NCI-H1417 treated with DMSO at 0.1 percent for 48 hours (cell line): ENCODE results near the gene CDYL.

Source experiments
- DNase-seq: peaks from one replicate; lab custom pipeline; 2025; lab: John Stamatoyannopoulos, UW

CDYL gene

DNA sequence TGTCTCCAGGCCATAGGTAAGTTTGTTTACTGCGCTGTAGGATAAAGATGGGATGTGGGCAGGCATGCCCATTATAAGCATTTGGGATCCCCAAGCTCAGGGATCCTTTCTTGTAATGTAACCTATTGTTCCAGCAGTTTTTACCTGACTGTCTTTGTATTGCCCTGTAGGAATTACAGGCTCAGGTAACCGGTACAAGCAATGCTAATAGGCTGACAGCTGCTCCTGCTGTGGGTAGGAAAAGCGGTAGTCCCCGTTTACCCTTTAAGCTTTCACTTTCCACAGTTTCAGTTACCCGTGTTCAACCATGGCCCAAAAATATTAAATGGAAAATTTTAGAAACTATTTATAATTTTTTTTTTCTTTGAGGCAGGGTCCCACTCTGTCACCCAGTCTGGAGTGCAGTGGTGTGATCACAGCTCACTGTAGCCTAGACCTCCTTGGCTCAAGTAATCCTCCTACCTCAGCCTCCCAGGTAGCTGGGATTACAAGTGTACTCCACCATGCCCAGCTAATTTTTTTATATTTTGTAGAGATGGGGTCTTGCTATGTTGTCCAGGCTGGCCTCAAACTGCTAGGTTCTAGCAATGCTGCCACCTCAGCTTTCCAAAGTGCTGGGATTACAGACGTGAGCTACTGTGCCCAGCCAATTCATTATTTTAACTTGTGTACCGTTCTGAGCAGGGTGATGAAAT, 108.6 kb downstream of the CDYL start:
- no peak for DNase-seq

- no peak for DNase-seq
Measured at GRCh38 chr6:4885341-4885933, 109.2 kb downstream of the CDYL start.

DNA sequence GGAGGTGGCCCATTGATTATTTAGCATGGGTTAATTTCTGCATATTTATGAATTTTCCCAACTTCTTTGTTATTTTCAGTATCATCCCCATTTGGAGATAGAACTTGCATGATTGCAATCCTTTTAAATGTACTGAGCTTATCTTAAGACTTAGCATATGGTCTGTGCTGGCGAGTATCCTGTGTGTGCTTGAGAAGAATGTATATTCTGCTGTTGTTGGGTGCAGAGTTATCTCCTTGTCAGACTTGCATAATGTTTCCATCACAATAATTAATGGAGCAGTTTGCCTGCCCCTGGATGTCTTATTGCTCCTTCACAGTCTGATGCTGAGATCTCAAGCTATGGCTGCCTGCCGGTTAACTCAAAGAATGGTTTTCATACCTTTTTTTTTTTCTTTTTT, 112.6 kb downstream of the CDYL start:
- no peak for DNase-seq

DNA sequence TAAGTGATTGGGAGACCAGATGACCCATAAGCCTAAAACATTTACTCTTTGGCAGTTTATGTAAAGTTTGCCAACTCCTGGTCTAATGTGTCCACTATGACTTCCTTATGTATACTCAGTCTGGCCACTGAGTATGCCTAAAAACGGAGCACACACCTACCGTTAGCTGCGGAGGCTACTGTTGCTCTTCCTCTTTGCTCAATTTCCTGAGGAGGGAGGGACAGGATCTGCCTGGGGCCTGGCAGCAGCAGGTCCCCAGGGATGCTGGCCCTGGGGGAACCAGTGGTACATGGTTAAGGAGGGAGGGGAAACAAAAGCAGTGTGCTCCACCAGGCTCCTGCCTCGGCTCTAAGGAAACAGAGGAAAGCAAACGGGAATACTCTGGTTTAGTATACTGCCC, 113.5 kb downstream of the CDYL start:
- DNase-seq = no peak

DNA sequence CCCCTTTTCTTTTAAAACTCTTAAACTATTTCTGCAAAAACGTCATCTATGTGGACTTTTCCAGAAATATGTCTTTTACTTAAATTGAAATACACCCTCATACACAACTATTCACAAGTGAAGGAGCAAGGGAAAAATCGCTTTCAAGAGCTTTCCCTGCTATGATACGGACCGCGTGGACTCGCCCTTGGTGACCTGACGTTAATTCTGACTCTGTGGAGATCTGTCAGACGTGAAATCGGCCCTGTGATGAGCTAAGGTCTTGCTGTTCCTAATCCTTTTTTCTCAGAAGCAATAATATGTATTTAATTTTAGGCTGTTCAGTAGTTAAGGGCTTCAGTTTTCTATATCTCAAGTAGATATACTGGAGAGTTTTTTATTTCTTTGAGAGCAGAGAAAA, 114.0 kb downstream of the CDYL start:
- no peak for DNase-seq

- DNase-seq = no peak
Measured at GRCh38 chr6:4890627-4891026, 114.4 kb downstream of the CDYL start.

DNA sequence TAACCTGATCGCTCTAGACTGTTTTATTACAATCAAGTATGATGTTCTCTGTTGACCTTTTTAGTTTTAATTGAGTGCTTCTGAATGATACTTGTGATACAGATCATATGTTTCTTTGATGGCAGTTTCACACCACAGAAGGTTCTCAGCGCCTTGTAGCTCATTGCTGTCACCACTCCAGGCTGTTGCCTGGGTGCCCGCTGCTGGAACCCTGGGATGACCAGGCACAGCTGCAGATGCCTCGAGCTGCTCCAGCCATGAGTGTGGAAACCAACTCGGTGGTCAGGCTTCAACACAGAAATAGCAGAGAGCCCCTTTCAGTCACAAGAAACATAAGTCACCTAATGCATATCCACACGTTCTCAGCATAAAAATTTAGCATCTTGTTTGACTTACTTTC, 114.9 kb downstream of the CDYL start:
- no peak for DNase-seq

DNA sequence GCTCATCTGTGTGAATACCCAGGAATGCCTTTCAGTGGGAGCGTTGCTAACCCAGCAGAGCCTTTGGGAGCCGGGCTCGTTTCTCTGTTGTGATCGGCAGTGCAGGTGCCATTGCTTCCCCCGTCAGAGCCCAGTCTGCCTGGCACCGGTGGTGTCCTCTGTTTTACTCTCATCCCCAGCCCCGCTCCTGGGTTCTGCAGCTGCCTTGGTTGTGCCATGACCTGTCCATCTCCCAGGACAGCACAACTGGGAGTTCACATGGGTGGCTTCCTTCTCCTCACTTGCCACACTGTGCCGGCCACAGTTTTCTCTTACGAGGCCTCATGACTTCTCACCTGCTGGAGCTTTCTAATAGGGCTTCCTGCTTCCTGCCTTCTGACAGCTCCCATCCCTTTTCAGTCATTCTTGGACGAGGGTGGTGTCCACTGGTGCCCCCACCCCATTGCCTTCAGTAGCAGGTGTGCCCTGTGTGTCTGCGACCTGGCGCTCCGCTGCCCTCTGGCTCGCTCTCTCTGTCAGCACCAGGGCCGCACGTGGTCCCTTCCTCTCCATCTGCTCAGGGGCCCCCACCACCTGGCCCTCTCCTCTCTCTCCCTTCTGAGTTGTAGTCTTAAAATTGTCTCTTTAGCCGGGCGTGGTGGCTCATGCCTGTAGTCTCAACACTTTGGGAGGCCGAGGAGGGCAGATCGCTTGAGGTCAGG, 116.7 kb downstream of the CDYL start:
- no peak for DNase-seq

GRCh38 chr6:4894049-4894448, 117.8 kb downstream of the CDYL start:
- DNase-seq = no peak

DNA sequence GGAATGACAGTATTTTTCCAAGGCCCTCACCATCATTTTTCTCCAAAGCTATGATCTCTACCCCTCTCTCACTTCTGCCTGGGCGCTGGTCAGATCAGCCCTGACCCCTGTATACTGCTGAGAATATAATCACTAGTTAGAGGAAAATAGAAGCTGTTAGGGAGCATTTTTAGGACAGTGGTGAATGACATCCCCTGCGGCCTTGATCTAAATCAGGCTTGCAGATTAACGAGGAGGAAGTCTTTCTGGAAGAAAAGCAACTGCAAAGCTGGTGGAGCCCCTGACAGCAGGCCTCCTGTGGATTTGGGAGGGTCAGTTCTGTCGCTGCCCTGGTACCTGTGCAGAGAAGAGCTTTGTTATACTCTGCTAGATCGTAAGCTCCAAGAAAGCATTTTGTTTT, 119.8 kb downstream of the CDYL start:
- no peak for DNase-seq

DNA sequence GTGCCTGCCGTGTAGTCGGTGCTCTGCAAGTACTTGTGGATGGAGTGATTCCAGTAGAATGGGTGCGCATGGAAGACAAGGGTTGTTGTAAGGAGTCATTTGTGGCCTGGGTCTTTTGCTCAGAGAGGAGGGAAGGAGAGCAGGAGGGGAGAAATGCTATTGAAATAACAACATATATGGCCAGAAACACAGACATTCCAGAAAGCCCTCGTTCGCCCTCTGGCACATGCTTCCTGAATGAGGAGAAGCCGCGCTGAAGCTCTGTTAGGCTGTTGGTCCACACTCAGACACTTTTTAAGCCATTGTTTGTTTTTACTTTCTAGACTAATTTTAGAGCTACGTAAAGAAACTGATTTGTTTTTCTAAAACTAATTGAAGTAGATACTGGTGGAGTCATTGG, 120.2 kb downstream of the CDYL start:
- DNase-seq = no peak

DNA sequence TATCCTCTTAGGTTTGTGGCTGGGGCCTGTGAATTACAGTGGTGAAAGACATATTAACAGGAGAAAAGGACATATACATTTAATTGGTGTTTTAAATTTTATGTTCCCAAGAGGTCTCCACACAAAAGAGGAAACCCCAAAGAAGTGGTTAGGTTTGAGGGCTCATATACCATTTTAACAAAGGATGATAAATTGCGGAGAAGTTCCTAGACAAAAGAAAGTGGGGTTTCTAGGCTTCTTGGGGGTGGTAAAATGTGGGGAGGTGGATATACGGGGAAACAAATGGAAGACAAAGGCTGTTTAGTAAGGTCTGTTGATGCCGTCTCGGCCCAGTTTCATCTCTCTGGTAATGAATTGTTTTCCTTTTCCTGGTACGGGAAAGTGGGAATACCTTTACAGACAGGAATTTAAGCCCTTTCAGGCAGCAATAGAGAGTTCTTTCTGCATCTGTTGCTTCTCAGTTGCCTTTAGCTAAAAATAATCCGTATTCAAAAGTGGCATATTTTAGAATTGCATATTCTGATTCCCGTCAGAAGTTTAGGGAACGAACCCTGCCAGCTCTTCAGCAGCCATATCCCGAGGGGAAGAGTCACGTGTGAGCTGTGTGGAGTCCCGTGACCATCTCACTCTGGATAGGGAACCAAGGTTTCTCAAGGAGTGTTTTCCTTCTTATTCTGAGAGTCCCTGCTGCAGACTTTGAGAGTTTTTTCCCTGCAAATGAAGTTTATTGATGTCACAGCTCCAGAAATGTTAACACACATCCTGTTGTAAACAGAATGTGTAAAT, 123.2 kb downstream of the CDYL start:
- DNase-seq = no peak

DNA sequence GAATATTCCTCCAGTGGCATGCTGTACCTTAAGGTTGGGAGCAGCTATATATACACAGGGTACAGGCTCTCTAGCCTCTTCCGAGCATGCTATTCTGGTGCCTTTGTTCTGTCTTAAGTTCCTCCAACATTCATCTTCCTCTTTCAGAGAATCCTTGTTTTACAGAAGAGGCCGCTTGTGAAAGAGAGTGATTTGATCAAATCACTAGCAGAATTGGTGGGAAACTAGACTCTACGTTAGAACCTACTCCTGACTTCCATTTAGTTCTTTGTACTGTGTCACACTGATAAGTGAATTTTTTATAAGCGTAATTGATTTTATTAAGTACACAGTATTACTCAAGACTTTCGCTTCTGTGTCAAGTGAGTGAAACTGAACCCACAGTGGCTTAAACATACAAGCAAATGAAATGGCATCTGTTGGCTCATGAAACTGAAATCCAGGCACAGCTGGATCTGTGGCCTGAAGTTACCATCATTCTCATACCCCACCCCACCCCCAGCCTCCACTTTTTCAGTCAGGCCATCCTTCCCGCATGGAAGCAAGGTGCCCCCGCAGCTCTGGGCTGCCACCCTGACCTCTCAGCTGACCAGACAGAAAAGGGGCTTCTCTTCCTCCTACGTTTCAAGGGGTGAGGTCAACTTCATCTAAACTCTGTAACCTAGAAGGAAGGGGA, 125.3 kb downstream of the CDYL start:
- DNase-seq = no peak

GRCh38 chr6:4902363-4902762, 126.2 kb downstream of the CDYL start:
- DNase-seq = no peak

DNA sequence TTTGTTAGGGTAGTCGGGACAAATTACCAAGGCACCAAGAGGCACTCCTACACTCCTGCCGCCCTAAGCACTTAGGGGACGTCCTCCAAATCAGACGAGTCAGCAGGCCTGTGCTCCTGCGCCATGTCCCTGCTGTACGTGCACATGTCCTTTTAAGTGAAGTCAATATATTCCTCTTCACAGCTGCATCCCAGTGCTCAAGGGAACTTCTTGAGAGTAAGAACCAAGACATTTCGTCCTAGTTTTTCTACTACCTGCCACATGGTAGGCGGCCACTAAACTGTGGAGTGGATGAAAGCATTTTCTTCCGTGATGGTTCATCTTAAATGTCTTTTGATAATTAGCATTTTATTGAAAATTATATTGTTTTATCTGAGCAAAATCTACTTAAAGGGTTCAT, 126.9 kb downstream of the CDYL start:
- no peak for DNase-seq

GRCh38 chr6:4903751-4904370, 127.7 kb downstream of the CDYL start:
- DNase-seq = no peak

DNA sequence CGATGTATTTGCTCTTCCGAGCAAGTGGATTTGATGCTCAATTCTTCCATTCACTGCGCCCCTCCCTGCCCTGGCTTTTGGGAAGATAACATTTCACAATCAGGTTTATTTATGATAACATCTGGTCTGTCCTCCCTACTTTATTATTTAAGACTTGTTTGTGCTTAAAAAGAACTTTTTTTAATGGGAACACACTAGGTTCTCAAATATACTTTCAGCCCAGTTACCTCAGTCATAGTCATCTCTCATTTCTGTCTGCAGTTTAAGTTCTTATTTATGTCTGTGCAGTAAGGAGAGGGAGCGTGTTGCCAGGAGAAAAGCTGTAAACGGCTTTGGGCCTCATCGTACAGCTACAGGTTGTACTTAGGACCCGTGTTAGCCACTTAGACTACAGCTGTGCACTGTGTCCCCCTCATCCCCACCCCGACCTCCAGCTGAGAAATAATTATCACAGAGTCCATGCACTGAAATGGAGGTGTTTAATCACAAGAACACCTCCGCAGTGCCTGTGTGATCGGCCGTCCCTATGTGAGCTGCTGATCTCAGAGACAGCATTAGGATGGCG, 128.3 kb downstream of the CDYL start:
- no peak for DNase-seq

GRCh38 chr6:4905826-4906225, 129.6 kb downstream of the CDYL start:
- no peak for DNase-seq

GRCh38 chr6:4906293-4907276, 130.4 kb downstream of the CDYL start:
- no peak for DNase-seq

DNA sequence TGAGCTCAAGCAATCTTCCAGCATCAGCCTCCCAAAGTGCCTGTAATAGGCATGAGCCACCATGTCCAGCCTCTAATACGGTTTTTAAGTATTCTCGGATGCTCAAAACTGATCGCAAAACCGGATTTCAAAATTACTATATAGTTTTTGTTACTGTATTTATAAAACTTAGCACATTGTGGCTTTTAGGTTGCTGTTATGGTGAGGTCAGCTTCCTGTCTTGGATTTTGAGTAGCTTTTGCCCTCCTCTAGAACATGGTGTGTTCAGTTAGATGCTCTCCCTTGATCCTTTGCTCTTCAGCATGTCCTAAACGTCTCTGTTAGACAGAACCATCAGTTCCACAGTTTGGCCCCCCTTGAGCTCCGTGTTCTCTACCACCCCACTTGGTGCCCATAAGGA, 131.4 kb downstream of the CDYL start:
- DNase-seq = no peak
